Measurements from ENCODE around the gene CDKL5.

Gene CDKL5

GRCh38 chrX:18702362-18703195 is 277.2 kb downstream of the CDKL5 start:
- DNase-seq, result no peak
